ENCODE results near the gene MTCH2.

- TF ChIP-seq POLR2AphosphoS5 (IDR thresholded peaks at IDR 0.05) (no peak), POLR2A (IDR thresholded peaks at IDR 0.05) (no peak)
These were observed 14.3 kb downstream of the MTCH2 start for GRCh38 chr11:47628026-47628425.
